Sigmoid colon (tissue), 4 donors: ENCODE measurements around the gene IDI2.

ENCODE experiments used
- CTCF ChIP-seq, 4 experiments: fragments of 450-650 bp in 3 of 4; fragments of 200-600 bp in 1 of 4; IDR thresholded peaks; one replicate each; pipeline ENCODE4 v1.5.1; 2016 to 2019; ENCODE audit warnings: antibody characterized with exemption in 4 of 4, mild to moderate bottlenecking in 3 of 4, moderate library complexity in 2 of 4
- POLR2A ChIP-seq, 2 donors: fragments of 450-650 bp; IDR thresholded peaks; one replicate each; pipeline ENCODE4 v1.6.1; 2016; ENCODE audit warnings: antibody characterized with exemption in 2 of 2, mild to moderate bottlenecking in 2 of 2, moderate library complexity in 2 of 2
- POLR2AphosphoS5 ChIP-seq, 4 donors: sonication (generic); formaldehyde crosslinking; IDR thresholded peaks; one replicate each; pipeline ENCODE4 v1.6.1; 2017; ENCODE audit warnings: antibody characterized with exemption in 4 of 4

DNA sequence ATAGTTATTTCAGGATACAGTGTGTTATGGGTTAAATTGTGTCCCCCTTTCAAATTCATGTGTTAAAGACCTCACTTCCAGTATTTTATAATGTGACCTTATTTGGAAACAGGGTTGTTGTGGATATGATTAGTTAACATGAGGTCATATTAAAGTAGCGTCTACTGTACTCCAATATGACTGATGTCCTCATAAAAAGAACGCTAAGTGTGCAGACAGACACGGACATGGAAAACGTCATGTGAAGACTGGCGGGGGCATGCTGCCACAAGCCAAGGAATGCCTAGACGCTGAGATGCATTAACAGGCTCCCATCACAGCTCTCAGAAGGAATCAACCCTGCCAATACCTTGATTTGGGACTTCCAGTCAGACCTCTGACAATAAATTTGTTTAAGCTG lies 29.0 kb upstream of the IDI2 start:
- TF ChIP-seq CTCF (IDR thresholded peaks at IDR 0.05) = no peak
- TF ChIP-seq POLR2A (IDR thresholded peaks at IDR 0.05) = no peak
- TF ChIP-seq POLR2AphosphoS5 (IDR thresholded peaks at IDR 0.05) = peak in 1 of 4 donors; percentile 14
